Endothelial cell of umbilical vein (primary cell): ENCODE data around the gene DAO.

Experiments
- POLR2A ChIP-seq: IDR thresholded peaks from 2 replicates; pipeline ENCODE4 v1.6.1; 2012; ENCODE audit warnings: low read depth, mild to moderate bottlenecking, control low read depth, low read length
- POLR2AphosphoS5 ChIP-seq: IDR thresholded peaks from 2 replicates; pipeline ENCODE4 v1.6.1; 2012; ENCODE audit warnings: low read depth, mild to moderate bottlenecking, control low read depth, low read length, moderate library complexity; ENCODE audit not compliant: insufficient read depth

- TF ChIP-seq POLR2AphosphoS5 = no peak
- no peak for TF ChIP-seq POLR2A
Observed at GRCh38 chr12:108846290-108846701, 33.6 kb upstream of the DAO start.
